ENCODE results near the gene SPTLC2. TPM values are rescaled to one million over a fixed set of nuclear protein-coding genes. Genes with fewer than 3 reads are reported as not detected.
A peak's percentile ranks its signal among the peaks of the same experiment; 100 is the strongest.

Gene SPTLC2
- total RNA-seq, 1 donor from 2014 or later = 44.2 TPM

- no peak for TF ChIP-seq CTCF (IDR thresholded peaks at IDR 0.05)
- Histone ChIP-seq H3K4me3 (no peak overlapping the region), H3K27ac (no peak overlapping the region), H3K27me3 (no peaks in the 10 kb centered on the region), H3K4me1 (peaks cover 22% of the 10 kb centered on the region), H3K36me3 (no peaks in the 10 kb centered on the region), H3K9me3 (no peaks in the 10 kb centered on the region)
- intact Hi-C loops (cut with DNase I) = no loop called here
- DNase-seq (no peak), ATAC-seq (no peak)
Observed at GRCh38 chr14:77610553-77610952, 5.9 kb downstream of the SPTLC2 start.

GRCh38 chr14:77609922-77610321 lies 6.5 kb downstream of the SPTLC2 start:
- ATAC-seq (no peak), DNase-seq (no peak)
- peaks cover 18% of the 10 kb centered on the region for H3K4me1 ChIP-seq
- no peak overlapping the region for H3K27ac ChIP-seq
- no peaks in the 10 kb centered on the region for H3K9me3 ChIP-seq
- intact Hi-C loops (cut with DNase I) = no loop called here
- no peaks in the 10 kb centered on the region for H3K27me3 ChIP-seq
- H3K36me3 ChIP-seq = no peaks in the 10 kb centered on the region
- H3K4me3 ChIP-seq = no peak overlapping the region
- TF ChIP-seq CTCF (IDR thresholded peaks at IDR 0.05) = no peak

- no peaks in the 10 kb centered on the region for H3K36me3 ChIP-seq
- no peak overlapping the region for H3K4me3 ChIP-seq
- H3K27ac ChIP-seq = no peak overlapping the region
- no peaks in the 10 kb centered on the region for H3K9me3 ChIP-seq
- H3K4me1 ChIP-seq = peaks cover 21% of the 10 kb centered on the region
- DNase-seq (no peak), ATAC-seq (peak; percentile 52)
- no peak for TF ChIP-seq CTCF (IDR thresholded peaks at IDR 0.05)
- intact Hi-C loops (cut with DNase I) = no loop called here
- H3K27me3 ChIP-seq = no peaks in the 10 kb centered on the region
Observed at GRCh38 chr14:77607741-77608302, 8.6 kb downstream of the SPTLC2 start.

GRCh38 chr14:77605392-77605972 lies 11.0 kb downstream of the SPTLC2 start:
- H3K27me3 ChIP-seq = no peaks in the 10 kb centered on the region
- H3K4me3 ChIP-seq = no peak overlapping the region
- peaks cover 21% of the 10 kb centered on the region for H3K4me1 ChIP-seq
- no peak for TF ChIP-seq CTCF (IDR thresholded peaks at IDR 0.05)
- H3K36me3 ChIP-seq = no peaks in the 10 kb centered on the region
- DNase-seq (no peak), ATAC-seq (no peak)
- intact Hi-C loops (cut with DNase I) = no loop called here
- H3K27ac ChIP-seq = no peak overlapping the region
- no peaks in the 10 kb centered on the region for H3K9me3 ChIP-seq

- Histone ChIP-seq H3K27ac (no peak overlapping the region), H3K4me1 (peaks cover 29% of the 10 kb centered on the region), H3K9me3 (no peaks in the 10 kb centered on the region), H3K4me3 (no peak overlapping the region), H3K27me3 (no peaks in the 10 kb centered on the region), H3K36me3 (no peaks in the 10 kb centered on the region)
- ATAC-seq = peak; percentile 84
- DNase-seq = no peak
- intact Hi-C loops (cut with DNase I) = no loop called here
- peak; percentile 8 for TF ChIP-seq CTCF (IDR thresholded peaks at IDR 0.05)
Observed at GRCh38 chr14:77603654-77604255, 12.7 kb downstream of the SPTLC2 start.

Measured in upper lobe of right lung (tissue), 1 donor.